Trophoblast cell (in vitro differentiated cells and primary cell): ENCODE results near the gene DIAPH2.

Experiments
- DNase-seq, 2 donors: peaks; one replicate each; pipeline ENCODE4 v3.0.0-alpha.2; 2016
- H2AFZ ChIP-seq: 2 replicates; pipeline ENCODE4 v1.6.1; 2013; ENCODE audit warnings: low read length, moderate library complexity, mild to moderate bottlenecking; ENCODE audit not compliant: insufficient read depth, poor library complexity
- H2AK5ac ChIP-seq: 2 replicates; pipeline ENCODE4 v1.6.1; 2013; ENCODE audit warnings: mild to moderate bottlenecking, low read length
- H2BK120ac ChIP-seq: 2 replicates; pipeline ENCODE4 v1.6.1; 2013; ENCODE audit warnings: low read length, mild to moderate bottlenecking, moderate library complexity; ENCODE audit not compliant: insufficient read depth, poor library complexity
- H2BK12ac ChIP-seq: 2 replicates; pipeline ENCODE4 v1.6.1; 2013; ENCODE audit warnings: mild to moderate bottlenecking, low read length, moderate library complexity
- H2BK5ac ChIP-seq: 2 replicates; pipeline ENCODE4 v1.6.1; 2013; ENCODE audit warnings: low read length, low read depth, moderate library complexity, mild to moderate bottlenecking; ENCODE audit not compliant: poor library complexity
- H3K14ac ChIP-seq: 2 replicates; pipeline ENCODE4 v1.6.1; 2013; ENCODE audit warnings: mild to moderate bottlenecking, low read length
- H3K18ac ChIP-seq: 2 replicates; pipeline ENCODE4 v1.6.1; 2013; ENCODE audit warnings: mild to moderate bottlenecking, low read length
- H3K23ac ChIP-seq: 2 replicates; pipeline ENCODE4 v1.6.1; 2013; ENCODE audit warnings: low read length
- H3K27ac ChIP-seq: 2 replicates; pipeline ENCODE4 v1.5.1; 2013; ENCODE audit warnings: low read depth, mild to moderate bottlenecking, inconsistent platforms, low read length, moderate library complexity
- H3K27me3 ChIP-seq: 2 replicates; pipeline ENCODE4 v1.6.1; 2013; ENCODE audit warnings: inconsistent platforms, mild to moderate bottlenecking, low read length, moderate library complexity; ENCODE audit not compliant: insufficient read depth
- H3K36me3 ChIP-seq, 2 experiments: 1 replicate in 1 of 2; 2 replicates in 1 of 2; pipeline ENCODE4 v1.6.1; 2013; ENCODE audit warnings: low read length in 2 of 2, mild to moderate bottlenecking in 2 of 2, moderate library complexity in 1 of 2; ENCODE audit not compliant: insufficient read depth in 2 of 2, control insufficient read depth in 1 of 2
- H3K4ac ChIP-seq: 2 replicates; pipeline ENCODE4 v1.6.1; 2013; ENCODE audit warnings: low read depth, mild to moderate bottlenecking, low read length, moderate library complexity
- H3K4me1 ChIP-seq, 2 experiments: 1 replicate in 1 of 2; 2 replicates in 1 of 2; pipeline ENCODE4 v1.6.1; 2013; ENCODE audit warnings: low read length in 2 of 2, mild to moderate bottlenecking in 2 of 2, moderate library complexity in 1 of 2; ENCODE audit not compliant: insufficient read depth in 2 of 2, control insufficient read depth in 1 of 2
- H3K4me2 ChIP-seq: 2 replicates; pipeline ENCODE4 v1.6.1; 2013; ENCODE audit warnings: inconsistent platforms, mild to moderate bottlenecking, low read length, moderate library complexity
- H3K4me3 ChIP-seq: 2 replicates; pipeline ENCODE4 v1.5.1; 2013; ENCODE audit warnings: mild to moderate bottlenecking, low read depth, low read length, inconsistent platforms
- H3K79me1 ChIP-seq: one replicate; pipeline ENCODE4 v1.6.1; 2013; ENCODE audit warnings: low read length
- H3K79me2 ChIP-seq: 2 replicates; pipeline ENCODE4 v1.6.1; 2013; ENCODE audit warnings: low read length, mild to moderate bottlenecking; ENCODE audit not compliant: control insufficient read depth, insufficient read depth, poor library complexity
- H3K9ac ChIP-seq: 2 replicates; pipeline ENCODE4 v1.6.1; 2013; ENCODE audit warnings: mild to moderate bottlenecking, low read length
- H3K9me3 ChIP-seq: 2 replicates; pipeline ENCODE4 v1.6.1; 2013; ENCODE audit warnings: low read depth, mild to moderate bottlenecking, control low read depth, inconsistent platforms, low read length; ENCODE audit not compliant: insufficient read depth
- H4K12ac ChIP-seq: 2 replicates; pipeline ENCODE4 v1.6.1; 2013; ENCODE audit warnings: low read depth, mild to moderate bottlenecking, low read length, moderate library complexity
- H4K8ac ChIP-seq: 2 replicates; pipeline ENCODE4 v1.6.1; 2013; ENCODE audit warnings: low read depth, mild to moderate bottlenecking, low read length, moderate library complexity
- H4K91ac ChIP-seq: one replicate; pipeline ENCODE4 v1.6.1; 2013; ENCODE audit warnings: low read depth, mild to moderate bottlenecking, low read length, moderate library complexity
- WGBS: extraction: QIAGEN DNeasy Blood & Tissue Kit; methylation state at CpG from one replicate; pipeline ENCODE4 v1.1.7; 2013; ENCODE audit warnings: missing lambda C conversion rate; ENCODE audit not compliant: insufficient read length, insufficient coverage; ENCODE audit errors: extremely low coverage; 5-methylcytosine and 5-hydroxymethylcytosine counted together

DIAPH2 gene

DNA sequence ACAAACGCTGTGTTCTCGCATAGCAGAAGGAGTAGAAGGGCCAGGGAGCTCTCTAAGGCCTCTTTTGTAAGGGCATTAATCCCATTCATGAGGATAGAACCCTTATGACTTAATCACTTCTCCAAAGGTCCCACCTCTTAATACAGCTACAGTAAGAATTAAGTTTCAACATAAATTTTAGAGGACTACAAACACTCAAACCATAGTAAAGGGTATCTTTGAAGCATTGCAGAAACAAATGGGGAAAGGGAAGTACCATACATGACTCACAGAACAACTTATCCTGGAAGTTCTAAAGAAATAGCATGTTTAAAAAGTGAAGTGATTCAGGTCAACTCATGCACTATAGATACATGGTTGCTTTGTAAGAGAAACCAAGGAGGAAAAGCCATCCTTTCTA, 879.9 kb downstream of the DIAPH2 start:
- H3K9ac ChIP-seq: no peak overlapping the region
- no peak overlapping the region for H3K18ac ChIP-seq
- H3K4me1 ChIP-seq: no peaks in the 10 kb centered on the region
- no peak overlapping the region for H2BK12ac ChIP-seq
- H3K23ac ChIP-seq: no peak overlapping the region
- no peaks in the 10 kb centered on the region for H3K9me3 ChIP-seq
- DNase-seq: no peak
- H4K91ac ChIP-seq: no peak overlapping the region
- no peak overlapping the region for H3K14ac ChIP-seq
- H3K79me2 ChIP-seq: no peaks in the 10 kb centered on the region
- no peak overlapping the region for H4K8ac ChIP-seq
- H3K27ac ChIP-seq: no peak overlapping the region
- no peak overlapping the region for H2AK5ac ChIP-seq
- H2AFZ ChIP-seq: no peak overlapping the region
- no peak overlapping the region for H4K12ac ChIP-seq
- no CpG with 5 or more reads among the region's 2 CpGs for WGBS
- no peaks in the 10 kb centered on the region for H3K79me1 ChIP-seq
- H3K4me3 ChIP-seq: no peak overlapping the region
- no peaks in the 10 kb centered on the region for H3K27me3 ChIP-seq
- H2BK120ac ChIP-seq: no peak overlapping the region
- no peak overlapping the region for H3K4ac ChIP-seq
- H3K36me3 ChIP-seq: no peaks in the 10 kb centered on the region
- no peak overlapping the region for H3K4me2 ChIP-seq
- no peak overlapping the region for H2BK5ac ChIP-seq

- H2AK5ac ChIP-seq: no peak overlapping the region
- H3K14ac ChIP-seq: no peak overlapping the region
- DNase-seq: peak; percentile 5 to 81
- no peaks in the 10 kb centered on the region for H3K9me3 ChIP-seq
- no peak overlapping the region for H2BK120ac ChIP-seq
- H4K91ac ChIP-seq: no peak overlapping the region
- no peak overlapping the region for H2AFZ ChIP-seq
- no peak overlapping the region for H2BK5ac ChIP-seq
- no peak overlapping the region for H4K12ac ChIP-seq
- no peak overlapping the region for H3K23ac ChIP-seq
- H3K36me3 ChIP-seq: no peaks in the 10 kb centered on the region
- H3K4me3 ChIP-seq: no peak overlapping the region
- no peak overlapping the region for H2BK12ac ChIP-seq
- no CpG with 5 or more reads among the region's 5 CpGs for WGBS
- no peaks in the 10 kb centered on the region for H3K27me3 ChIP-seq
- no peaks in the 10 kb centered on the region for H3K79me2 ChIP-seq
- H4K8ac ChIP-seq: no peak overlapping the region
- H3K4ac ChIP-seq: no peak overlapping the region
- no peaks in the 10 kb centered on the region for H3K4me1 ChIP-seq
- no peak overlapping the region for H3K9ac ChIP-seq
- H3K27ac ChIP-seq: peak overlapping the region; percentile 62
- H3K79me1 ChIP-seq: no peaks in the 10 kb centered on the region
- no peak overlapping the region for H3K4me2 ChIP-seq
- no peak overlapping the region for H3K18ac ChIP-seq
Observed at GRCh38 chrX:97587171-97587570, 902.5 kb downstream of the DIAPH2 start.

DNA sequence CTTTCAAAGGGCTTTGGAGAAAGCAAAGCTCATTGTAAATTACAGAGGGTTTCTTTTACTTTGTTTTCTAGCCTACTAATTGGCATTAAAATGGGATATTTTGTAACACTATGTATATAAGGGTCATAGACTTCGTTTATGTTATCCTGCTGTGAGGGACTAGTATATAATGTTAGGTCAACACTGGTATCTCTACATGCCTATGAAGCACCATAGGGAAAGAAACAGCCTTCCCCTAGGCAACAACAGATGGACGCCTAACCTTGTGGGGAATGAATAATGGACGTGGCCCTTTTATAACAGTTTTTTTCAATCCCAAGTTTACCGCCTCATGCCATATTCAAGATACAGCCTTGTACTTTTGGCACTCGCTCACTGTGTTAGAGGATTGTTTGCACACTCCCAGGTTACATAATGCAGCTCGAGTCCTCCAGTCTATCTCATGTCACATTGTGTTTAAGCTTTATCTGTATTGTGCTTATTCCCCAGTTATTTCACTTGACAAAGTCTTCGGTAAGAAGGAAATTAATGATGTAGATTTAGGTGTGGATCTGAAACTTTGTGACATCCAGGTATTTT, 910.1 kb downstream of the DIAPH2 start:
- no peak overlapping the region for H2BK5ac ChIP-seq
- no peak overlapping the region for H2BK12ac ChIP-seq
- H3K27me3 ChIP-seq: no peaks in the 10 kb centered on the region
- no peak overlapping the region for H3K4ac ChIP-seq
- H3K9me3 ChIP-seq: no peaks in the 10 kb centered on the region
- no peaks in the 10 kb centered on the region for H3K79me1 ChIP-seq
- no CpG with 5 or more reads among the region's 7 CpGs for WGBS
- no peak overlapping the region for H3K27ac ChIP-seq
- H3K79me2 ChIP-seq: no peaks in the 10 kb centered on the region
- no peak overlapping the region for H3K18ac ChIP-seq
- no peak overlapping the region for H4K91ac ChIP-seq
- no peak overlapping the region for H3K23ac ChIP-seq
- no peak overlapping the region for H3K4me3 ChIP-seq
- H3K4me2 ChIP-seq: no peak overlapping the region
- H4K12ac ChIP-seq: no peak overlapping the region
- H3K4me1 ChIP-seq: no peaks in the 10 kb centered on the region
- no peaks in the 10 kb centered on the region for H3K36me3 ChIP-seq
- H4K8ac ChIP-seq: no peak overlapping the region
- no peak overlapping the region for H3K14ac ChIP-seq
- no peak for DNase-seq
- no peak overlapping the region for H3K9ac ChIP-seq
- no peak overlapping the region for H2AFZ ChIP-seq
- no peak overlapping the region for H2BK120ac ChIP-seq
- H2AK5ac ChIP-seq: no peak overlapping the region

DNA sequence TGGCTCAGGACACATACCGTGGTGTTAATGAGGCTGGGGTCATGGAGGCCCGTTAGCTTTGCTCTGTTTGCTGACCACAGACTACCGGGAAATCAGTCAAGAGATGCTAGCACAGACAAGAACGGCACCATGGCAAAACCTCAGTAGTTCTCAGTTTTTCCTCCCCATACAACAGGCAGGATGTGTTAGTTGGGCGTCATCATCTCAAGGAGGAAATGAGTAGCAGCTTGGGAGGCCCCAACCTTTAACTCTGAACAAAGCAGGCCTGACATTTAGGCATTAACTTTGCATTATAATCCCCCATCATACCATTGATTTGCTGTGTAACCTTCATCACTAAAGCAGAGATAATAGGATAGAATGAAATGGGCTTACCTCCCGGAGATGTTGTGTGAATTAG, 913.3 kb downstream of the DIAPH2 start:
- no peak overlapping the region for H4K91ac ChIP-seq
- H3K4me1 ChIP-seq: no peaks in the 10 kb centered on the region
- no peaks in the 10 kb centered on the region for H3K79me2 ChIP-seq
- no peak overlapping the region for H4K8ac ChIP-seq
- no peak overlapping the region for H3K4me2 ChIP-seq
- no peak overlapping the region for H2AFZ ChIP-seq
- H2BK12ac ChIP-seq: no peak overlapping the region
- H3K4me3 ChIP-seq: no peak overlapping the region
- H3K9me3 ChIP-seq: no peaks in the 10 kb centered on the region
- no peak overlapping the region for H2BK120ac ChIP-seq
- no peak overlapping the region for H2AK5ac ChIP-seq
- H3K18ac ChIP-seq: no peak overlapping the region
- DNase-seq: no peak
- no peaks in the 10 kb centered on the region for H3K79me1 ChIP-seq
- WGBS: no CpG with 5 or more reads among the region's 6 CpGs
- no peak overlapping the region for H3K9ac ChIP-seq
- no peak overlapping the region for H3K4ac ChIP-seq
- no peaks in the 10 kb centered on the region for H3K27me3 ChIP-seq
- H3K27ac ChIP-seq: no peak overlapping the region
- no peaks in the 10 kb centered on the region for H3K36me3 ChIP-seq
- H2BK5ac ChIP-seq: no peak overlapping the region
- H3K14ac ChIP-seq: no peak overlapping the region
- H4K12ac ChIP-seq: no peak overlapping the region
- H3K23ac ChIP-seq: no peak overlapping the region
